DND-41 (cell line): ENCODE data around the gene ABCA7.

Experiments used
- CTCF ChIP-seq: IDR thresholded peaks from 2 replicates; pipeline ENCODE4 v1.5.1; 2012; ENCODE audit warnings: borderline replicate concordance, low read length, moderate library complexity, mild to moderate bottlenecking; ENCODE audit not compliant: poor library complexity, severe bottlenecking; ENCODE audit errors: extremely low read depth
- EZH2 ChIP-seq: IDR thresholded peaks from 3 replicates; pipeline ENCODE4 v1.6.1; 2012; ENCODE audit warnings: borderline replicate concordance, low read depth, mild to moderate bottlenecking, moderate library complexity, low read length, inconsistent platforms; ENCODE audit not compliant: severe bottlenecking

DNA sequence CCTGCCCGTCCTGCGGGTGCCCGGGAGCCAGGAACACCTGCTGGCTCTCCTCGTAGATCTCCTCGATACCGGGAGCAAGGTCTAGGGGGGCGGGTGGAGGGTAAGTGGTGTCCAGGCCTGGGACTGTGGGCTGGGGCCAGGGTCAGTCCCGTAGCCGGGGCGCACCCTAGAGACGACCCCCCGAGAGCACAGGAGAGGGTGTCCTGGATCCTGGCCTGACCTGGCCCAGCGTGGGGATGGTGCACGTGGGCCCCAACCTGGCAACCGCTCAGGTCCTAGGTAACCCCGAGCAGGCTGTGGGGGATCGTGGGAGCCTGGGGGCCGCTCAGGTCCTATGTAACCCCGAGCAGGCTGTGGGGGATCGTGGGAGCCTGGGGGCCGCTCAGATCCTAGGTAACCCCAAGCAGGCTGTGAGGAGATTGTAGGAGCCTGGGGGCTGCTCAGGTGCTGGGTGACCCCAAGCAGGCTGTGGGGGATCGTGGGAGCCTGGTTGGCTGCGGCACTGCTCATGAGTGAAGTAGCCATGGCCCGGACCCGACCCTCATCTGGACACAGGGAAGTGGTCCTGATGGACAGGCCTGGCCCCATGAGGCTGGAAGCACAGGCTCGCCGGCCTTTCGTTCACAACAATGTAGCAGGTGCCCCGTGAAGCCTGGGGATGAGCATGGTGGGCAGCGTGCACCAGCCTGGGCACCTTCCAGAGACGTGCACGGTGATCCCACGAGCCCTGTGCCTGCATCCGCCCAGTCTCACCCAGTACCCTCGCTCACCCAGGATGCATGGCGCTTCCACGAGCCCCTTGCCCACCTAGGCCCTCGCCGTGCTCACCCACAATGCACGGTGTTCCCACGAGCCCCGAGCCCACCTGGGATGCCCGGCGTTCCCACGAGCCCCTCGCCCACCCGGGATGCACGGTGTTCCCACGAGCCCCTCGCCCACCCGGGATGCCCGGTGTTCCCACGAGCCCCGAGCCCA is 70.1 kb downstream of the ABCA7 start:
- TF ChIP-seq CTCF (no peak), EZH2 (no peak)
